ENCODE data around the gene TDRD10. TPM values are rescaled to one million over a fixed set of nuclear protein-coding genes. Genes with fewer than 3 reads are reported as not detected.
"Not testable (repeated sequence)": the region's sequence is repeated elsewhere in the genome, so short reads cannot be mapped to it uniquely, and the experiment has no call there.

TDRD10 gene
- total RNA-seq, 1 experiment from 2014 or later, result not detected

- no peaks in the 10 kb centered on the region for H3K9me3 ChIP-seq
Measured at GRCh38 chr1:154471304-154471703, 30.7 kb upstream of the TDRD10 start.

GRCh38 chr1:154474802-154475201 lies 27.2 kb upstream of the TDRD10 start:
- no peaks in the 10 kb centered on the region for H3K36me3 ChIP-seq
- no peak overlapping the region for H3K4me3 ChIP-seq
- H3K27me3 ChIP-seq, result no peaks in the 10 kb centered on the region
- DNase-seq, result peak; percentile 45
- no peaks in the 10 kb centered on the region for H3K9me3 ChIP-seq

More at GRCh38 chr1:154471304-154471703, 30.7 kb upstream of the TDRD10 start:
- no peak for DNase-seq
- no peaks in the 10 kb centered on the region for H3K27me3 ChIP-seq
- no peak overlapping the region for H3K4me3 ChIP-seq
- no peaks in the 10 kb centered on the region for H3K36me3 ChIP-seq

- no peak for DNase-seq
- H3K4me3 ChIP-seq, result no peak overlapping the region
- H3K36me3 ChIP-seq, result no peaks in the 10 kb centered on the region
- H3K27me3 ChIP-seq, result no peaks in the 10 kb centered on the region
- H3K9me3 ChIP-seq, result no peaks in the 10 kb centered on the region
Measured at GRCh38 chr1:154476791-154477190, 25.2 kb upstream of the TDRD10 start.

- H3K9me3 ChIP-seq, result no peaks in the 10 kb centered on the region
- H3K4me3 ChIP-seq, result no peak overlapping the region
- H3K36me3 ChIP-seq, result no peaks in the 10 kb centered on the region
- no peak for DNase-seq
- H3K27me3 ChIP-seq, result no peaks in the 10 kb centered on the region
Measured at GRCh38 chr1:154478013-154478412, 24.0 kb upstream of the TDRD10 start.

GRCh38 chr1:154478639-154479038 lies 23.4 kb upstream of the TDRD10 start:
- Histone ChIP-seq H3K9me3 (no peaks in the 10 kb centered on the region), H3K27me3 (no peaks in the 10 kb centered on the region), H3K4me3 (no peak overlapping the region), H3K36me3 (no peaks in the 10 kb centered on the region)
- DNase-seq, result no peak

GRCh38 chr1:154479764-154480421 lies 22.1 kb upstream of the TDRD10 start:
- no peak overlapping the region for H3K4me3 ChIP-seq
- H3K9me3 ChIP-seq, result no peaks in the 10 kb centered on the region
- H3K36me3 ChIP-seq, result no peaks in the 10 kb centered on the region
- no peaks in the 10 kb centered on the region for H3K27me3 ChIP-seq
- peak; percentile 53 for DNase-seq

- Histone ChIP-seq H3K36me3 (no peaks in the 10 kb centered on the region), H3K27me3 (no peaks in the 10 kb centered on the region), H3K4me3 (no peak overlapping the region), H3K9me3 (no peaks in the 10 kb centered on the region)
- no peak for DNase-seq
Measured at GRCh38 chr1:154481053-154481452, 21.0 kb upstream of the TDRD10 start.

- no peaks in the 10 kb centered on the region for H3K27me3 ChIP-seq
- no peaks in the 10 kb centered on the region for H3K36me3 ChIP-seq
- DNase-seq, result no peak
- no peaks in the 10 kb centered on the region for H3K9me3 ChIP-seq
- no peak overlapping the region for H3K4me3 ChIP-seq
Measured at GRCh38 chr1:154483941-154484803, 17.8 kb upstream of the TDRD10 start.

GRCh38 chr1:154485106-154485505 lies 16.9 kb upstream of the TDRD10 start:
- no peaks in the 10 kb centered on the region for H3K36me3 ChIP-seq
- H3K4me3 ChIP-seq, result no peak overlapping the region
- no peaks in the 10 kb centered on the region for H3K27me3 ChIP-seq
- DNase-seq, result no peak
- H3K9me3 ChIP-seq, result no peaks in the 10 kb centered on the region

GRCh38 chr1:154485910-154486496 lies 16.0 kb upstream of the TDRD10 start:
- no peak for DNase-seq
- H3K4me3 ChIP-seq, result no peak overlapping the region

GRCh38 chr1:154486756-154487155 lies 15.3 kb upstream of the TDRD10 start:
- not testable (repeated sequence) for H3K4me3 ChIP-seq, H3K36me3 ChIP-seq, H3K27me3 ChIP-seq, DNase-seq, H3K9me3 ChIP-seq

More at GRCh38 chr1:154485910-154486496, 16.0 kb upstream of the TDRD10 start:
- Histone ChIP-seq H3K36me3 (no peaks in the 10 kb centered on the region), H3K9me3 (no peaks in the 10 kb centered on the region), H3K27me3 (0 out of 2 replicates have a peak, but pooled peaks cover under 1% of the 10 kb centered on the region)

- H3K9me3 ChIP-seq, result no peaks in the 10 kb centered on the region
- H3K27me3 ChIP-seq, result peaks cover 22% of the 10 kb centered on the region
- no peak overlapping the region for H3K4me3 ChIP-seq
- no peak for DNase-seq
- H3K36me3 ChIP-seq, result no peaks in the 10 kb centered on the region
Measured at GRCh38 chr1:154488922-154489321, 13.1 kb upstream of the TDRD10 start.

- Histone ChIP-seq H3K36me3 (no peaks in the 10 kb centered on the region), H3K4me3 (no peak overlapping the region), H3K9me3 (no peaks in the 10 kb centered on the region), H3K27me3 (peaks cover 22% of the 10 kb centered on the region)
- DNase-seq, result no peak
Measured at GRCh38 chr1:154489695-154490274, 12.2 kb upstream of the TDRD10 start.

GRCh38 chr1:154490317-154490716 lies 11.7 kb upstream of the TDRD10 start:
- Histone ChIP-seq H3K27me3 (peaks cover 22% of the 10 kb centered on the region), H3K36me3 (no peaks in the 10 kb centered on the region)

GRCh38 chr1:154492115-154492514 lies 9.9 kb upstream of the TDRD10 start:
- no peak for DNase-seq
- Histone ChIP-seq H3K27me3 (peaks cover 25% of the 10 kb centered on the region), H3K9me3 (no peaks in the 10 kb centered on the region), H3K36me3 (no peaks in the 10 kb centered on the region), H3K4me3 (no peak overlapping the region)

More at GRCh38 chr1:154490317-154490716, 11.7 kb upstream of the TDRD10 start:
- no peak overlapping the region for H3K4me3 ChIP-seq
- no peaks in the 10 kb centered on the region for H3K9me3 ChIP-seq
- no peak for DNase-seq

- peaks cover 28% of the 10 kb centered on the region for H3K27me3 ChIP-seq
- H3K9me3 ChIP-seq, result no peaks in the 10 kb centered on the region
- DNase-seq, result no peak
Measured at GRCh38 chr1:154493276-154493675, 8.7 kb upstream of the TDRD10 start.

More at GRCh38 chr1:154493276-154493675, 8.7 kb upstream of the TDRD10 start:
- H3K4me3 ChIP-seq, result no peak overlapping the region
- H3K36me3 ChIP-seq, result no peaks in the 10 kb centered on the region

All from MG63 (cell line).